GOT3 (cell line): ENCODE measurements around the gene CORO2A.
"Not testable (repeated sequence)": the region's sequence is repeated elsewhere in the genome, so short reads cannot be mapped to it uniquely, and the experiment has no call there.

Experiments used
- DNase-seq: peaks from one replicate; lab custom pipeline; 2025; ENCODE audit warnings: mixed read lengths; lab: John Stamatoyannopoulos, UW

The CORO2A gene

GRCh38 chr9:98190757-98191105 lies 1.7 kb downstream of the CORO2A start:
- no peak for DNase-seq

DNA sequence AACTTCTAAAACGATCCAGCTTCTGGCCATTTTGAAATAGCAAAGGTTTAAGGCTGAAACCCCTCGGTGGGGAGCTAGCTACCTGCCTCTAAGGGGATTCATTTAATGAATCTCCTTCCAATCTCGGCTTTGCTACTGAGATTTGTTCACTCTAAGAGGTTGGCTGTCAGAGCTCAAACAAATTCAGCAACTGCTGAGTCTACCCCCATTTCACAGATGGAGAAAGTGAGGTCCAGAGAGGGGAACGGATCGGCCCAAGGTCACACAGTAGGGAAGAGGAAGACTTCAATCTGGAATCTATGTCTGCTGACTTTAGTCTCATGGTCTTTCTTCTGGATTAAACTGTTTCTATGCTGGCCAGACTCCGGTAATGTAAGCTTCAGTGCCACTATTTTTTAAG lies 3.0 kb downstream of the CORO2A start:
- DNase-seq = no peak

DNA sequence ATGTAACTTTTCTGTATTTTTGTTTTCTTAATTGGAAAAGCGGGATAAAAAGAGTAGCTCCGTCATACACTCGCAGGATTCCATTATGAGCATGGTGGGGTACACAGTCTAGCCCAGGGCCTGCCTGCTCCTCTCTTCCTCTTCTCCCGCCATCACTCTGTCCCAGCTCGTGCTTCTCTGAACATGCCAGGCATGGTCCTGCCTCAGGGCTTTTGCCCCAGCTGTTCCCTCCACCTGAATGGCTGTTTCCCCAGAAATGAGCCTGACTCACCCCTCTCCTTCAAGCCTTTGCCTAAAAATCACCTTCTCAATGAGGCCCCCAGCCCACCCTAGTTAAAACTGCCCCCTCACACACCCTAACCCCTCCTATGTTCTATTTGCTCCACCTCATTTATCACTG lies 4.5 kb downstream of the CORO2A start:
- no peak for DNase-seq

DNA sequence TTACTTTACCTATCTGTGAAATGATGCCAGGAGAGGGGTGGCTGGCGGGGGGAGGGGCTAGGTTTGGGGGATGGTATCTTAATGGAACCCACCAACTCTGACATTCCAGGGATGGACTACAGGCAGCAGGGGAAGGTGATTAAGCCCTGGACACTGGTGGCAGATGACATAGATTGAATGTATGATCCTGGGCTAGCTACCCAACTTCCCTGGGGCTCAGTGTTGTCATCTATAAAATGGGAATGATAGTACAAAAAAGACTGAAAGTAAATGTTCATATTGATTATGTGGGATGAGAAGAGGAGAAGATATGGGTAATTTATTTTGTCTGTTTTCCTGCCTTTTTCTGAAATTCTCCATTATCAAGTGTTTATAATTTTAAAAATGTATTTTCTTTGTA lies 6.2 kb downstream of the CORO2A start:
- no peak for DNase-seq

GRCh38 chr9:98185611-98186171 lies 6.7 kb downstream of the CORO2A start:
- DNase-seq = no peak

- DNase-seq = no peak
Measured at GRCh38 chr9:98185021-98185567, 7.3 kb downstream of the CORO2A start.

DNA sequence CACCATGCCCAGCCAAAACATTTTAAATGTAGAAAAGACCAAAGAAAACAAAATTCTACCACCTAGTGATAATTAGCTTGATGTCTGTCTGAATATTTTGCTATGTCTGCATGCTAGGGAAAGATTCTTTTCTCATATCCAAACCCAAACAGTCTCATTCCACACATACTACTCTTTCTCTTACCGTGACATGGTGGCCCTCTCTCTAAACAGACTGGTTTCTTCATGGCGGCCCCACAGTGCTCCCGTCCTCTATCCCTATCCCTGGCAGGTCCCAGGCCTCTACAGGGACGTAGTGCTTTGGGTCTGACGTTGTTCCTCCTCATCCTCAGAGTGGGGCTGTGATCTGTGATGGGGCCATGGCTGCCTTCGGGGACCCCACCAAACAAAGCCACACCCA lies 8.1 kb downstream of the CORO2A start:
- no peak for DNase-seq

GRCh38 chr9:98182889-98183599 lies 9.4 kb downstream of the CORO2A start:
- DNase-seq = no peak

DNA sequence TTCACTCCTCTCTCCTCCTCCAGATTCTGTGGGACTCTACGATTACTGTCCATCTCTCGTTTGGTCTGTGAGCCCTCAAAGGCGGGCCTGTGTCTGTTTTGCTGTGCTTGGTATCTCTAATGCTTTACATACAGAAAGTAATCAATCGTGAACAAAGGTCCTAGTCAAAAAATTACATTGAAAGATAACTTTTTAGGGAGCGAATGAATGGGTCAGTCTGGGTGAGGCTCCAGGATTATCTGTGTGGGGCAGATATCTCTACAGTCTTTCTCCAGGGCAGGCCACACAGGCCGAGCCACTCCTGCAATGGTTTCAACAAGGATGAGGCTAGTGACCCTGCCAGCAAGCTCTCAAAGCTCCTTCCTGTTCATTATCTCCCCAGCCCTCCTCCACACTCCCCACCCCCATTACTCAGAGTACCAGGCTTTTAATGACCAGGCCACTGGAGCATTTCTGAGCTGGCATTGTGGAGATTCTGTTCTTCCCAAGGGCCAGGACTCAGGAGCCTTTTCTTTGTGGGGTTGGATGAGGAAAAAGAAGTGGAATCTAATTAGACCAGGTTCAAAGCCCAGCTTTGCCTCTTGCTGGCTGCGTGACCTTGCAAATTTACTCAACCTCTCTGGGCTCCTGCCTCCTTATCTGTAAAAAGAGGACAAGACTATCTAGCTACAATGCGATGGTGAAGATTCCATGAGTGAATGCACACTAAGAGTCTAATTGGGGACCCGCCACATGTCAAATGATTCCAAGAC lies 10.2 kb downstream of the CORO2A start:
- DNase-seq = no peak

GRCh38 chr9:98181746-98182068 lies 10.7 kb downstream of the CORO2A start:
- no peak for DNase-seq

DNA sequence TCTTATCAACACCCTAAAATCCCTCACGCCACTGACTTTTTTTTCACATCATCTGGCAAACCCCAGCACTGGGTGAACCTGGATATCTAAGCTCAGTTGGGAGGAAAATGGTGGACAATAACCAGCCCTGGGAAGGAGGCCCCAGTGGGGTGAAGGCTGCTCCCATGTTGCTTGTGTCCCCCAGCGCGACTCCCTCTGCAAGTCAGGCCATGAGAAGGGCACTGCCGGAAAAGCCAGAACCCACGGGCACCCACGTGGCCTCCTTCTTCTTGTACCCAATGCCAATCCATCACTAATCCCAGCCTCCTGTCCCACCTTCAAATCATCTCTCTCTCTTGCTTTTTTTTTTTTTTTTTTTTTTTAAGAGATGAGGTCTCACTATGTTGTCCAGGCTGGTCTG lies 11.4 kb downstream of the CORO2A start:
- DNase-seq = no peak

- DNase-seq = no peak
Measured at GRCh38 chr9:98178874-98179850, 13.3 kb downstream of the CORO2A start.

DNA sequence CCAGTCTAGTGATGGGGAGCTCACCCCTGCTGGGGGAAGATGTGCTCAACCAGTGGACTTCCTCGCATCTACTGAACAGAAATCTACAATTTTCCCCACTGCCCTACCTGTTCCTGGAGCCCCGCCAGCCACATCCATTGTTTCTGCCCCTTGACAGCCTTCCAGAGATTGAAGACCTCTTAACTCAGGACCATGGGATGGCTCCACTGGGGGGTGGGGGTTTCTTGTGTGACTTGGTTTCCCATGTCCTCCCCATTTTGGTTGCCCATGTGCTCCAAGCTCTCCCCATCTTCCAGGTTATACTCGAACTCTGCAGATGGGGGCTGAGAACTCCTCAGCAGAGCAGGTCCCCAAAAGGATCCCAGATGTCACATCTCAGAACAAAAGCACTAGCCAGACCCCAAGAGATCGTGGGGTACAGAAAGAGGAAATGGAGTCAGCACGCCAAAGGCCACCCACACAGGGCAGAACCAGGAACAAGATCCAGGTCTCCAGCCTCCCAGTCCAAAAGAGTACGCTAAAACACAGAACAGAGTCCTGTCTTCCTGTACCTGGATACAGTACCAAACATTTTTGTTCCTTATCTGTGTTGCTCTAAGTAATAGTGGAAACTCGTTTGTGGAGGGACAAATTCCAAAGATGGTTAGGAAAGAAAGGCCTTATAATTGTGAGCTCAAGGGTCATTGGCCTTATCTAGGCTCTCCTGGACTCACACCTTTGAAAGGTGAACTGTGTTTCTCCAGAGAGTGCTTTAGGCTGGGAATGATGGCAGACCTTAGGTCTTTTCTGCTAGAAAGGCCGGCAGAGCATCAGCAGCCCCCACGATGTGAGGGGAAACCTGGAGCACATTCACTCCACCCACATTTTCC lies 15.8 kb downstream of the CORO2A start:
- DNase-seq = no peak

GRCh38 chr9:98175762-98176161 lies 16.7 kb downstream of the CORO2A start:
- DNase-seq = no peak

DNA sequence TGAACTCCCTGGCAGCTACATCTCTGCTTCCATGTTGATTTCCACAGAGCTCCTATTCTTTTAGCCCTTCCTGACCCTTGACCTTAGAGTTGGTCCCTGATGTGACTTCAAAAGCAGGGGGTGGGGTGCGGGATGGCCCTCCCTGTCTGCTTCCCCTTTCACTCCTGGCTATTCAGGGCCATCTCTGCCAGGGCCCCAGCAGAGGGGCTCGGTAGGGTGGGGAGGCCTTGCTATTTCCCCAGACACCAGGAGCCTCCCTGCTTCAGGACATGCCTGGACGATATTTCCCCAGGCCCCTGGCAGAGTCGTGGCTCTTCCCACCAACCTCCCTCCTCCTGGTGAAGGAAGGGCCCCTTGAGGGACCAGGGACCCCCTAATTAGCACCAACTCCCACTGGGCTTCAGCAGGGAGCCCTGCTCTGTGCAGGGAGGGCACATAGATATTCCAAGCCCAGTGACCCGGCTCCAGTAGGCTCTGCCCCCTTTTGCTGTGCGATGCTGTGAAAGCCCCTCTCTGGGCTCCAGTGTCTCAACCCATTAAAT lies 17.3 kb downstream of the CORO2A start:
- no peak for DNase-seq

DNA sequence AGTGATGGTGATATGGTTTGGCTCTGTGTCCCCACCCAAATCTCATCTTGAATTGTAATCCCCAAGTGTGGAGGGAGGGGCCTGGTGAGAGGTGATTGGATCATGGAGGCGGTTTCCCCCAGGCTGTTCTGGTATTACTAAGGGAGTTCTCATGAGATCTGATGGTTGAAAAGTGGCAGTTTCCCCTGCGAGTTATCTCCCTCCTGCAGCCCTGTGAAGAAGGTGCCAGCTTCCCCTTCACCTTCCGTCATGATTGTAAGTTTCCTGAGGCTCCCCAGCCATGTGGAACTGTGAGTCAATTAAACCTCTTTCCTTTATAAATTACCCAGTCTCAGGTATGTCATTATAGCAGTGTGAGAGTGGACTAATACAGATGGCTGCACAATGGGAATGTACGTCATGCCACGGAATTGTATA lies 17.9 kb downstream of the CORO2A start:
- not testable (repeated sequence) for DNase-seq

GRCh38 chr9:98173181-98173580 lies 19.3 kb downstream of the CORO2A start:
- DNase-seq = no peak

GRCh38 chr9:98172604-98173003 lies 19.8 kb downstream of the CORO2A start:
- no peak for DNase-seq

DNA sequence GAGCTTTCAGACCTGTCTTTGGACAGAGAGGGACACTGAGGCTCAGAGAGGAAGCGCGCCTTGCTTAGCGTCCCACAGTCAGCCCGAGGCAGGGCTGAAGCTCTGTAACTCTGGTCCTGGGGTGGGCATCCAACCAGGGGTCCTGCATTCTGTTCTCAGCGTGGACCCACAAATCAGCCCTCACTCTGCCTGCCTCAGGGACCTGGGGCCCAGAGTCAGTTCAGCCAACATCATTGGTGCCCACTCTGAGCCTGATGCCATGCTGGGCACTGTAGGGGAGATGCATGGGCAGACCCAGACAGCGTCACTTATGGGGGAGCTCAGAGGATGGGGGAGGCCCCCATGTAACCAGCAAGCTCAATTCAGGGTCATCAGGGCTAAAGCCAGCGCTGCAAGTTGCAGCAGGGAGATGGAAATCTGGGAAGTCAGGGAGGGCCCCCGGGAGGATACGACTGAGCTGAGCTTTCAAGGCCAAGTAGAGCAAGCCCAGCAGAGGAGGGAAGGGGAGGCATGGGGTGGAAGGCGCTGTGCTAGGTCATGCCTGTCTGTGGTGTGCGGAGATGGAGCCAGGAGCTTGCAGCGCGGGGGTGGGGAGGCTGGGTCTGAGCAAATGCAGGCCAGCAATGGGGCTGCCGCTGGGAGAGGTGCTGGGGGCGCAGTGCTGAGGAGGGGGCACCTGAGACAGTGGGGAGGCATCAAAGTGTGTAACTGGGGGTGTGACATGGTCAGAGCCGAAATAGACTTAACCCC lies 21.1 kb downstream of the CORO2A start:
- DNase-seq = no peak

DNA sequence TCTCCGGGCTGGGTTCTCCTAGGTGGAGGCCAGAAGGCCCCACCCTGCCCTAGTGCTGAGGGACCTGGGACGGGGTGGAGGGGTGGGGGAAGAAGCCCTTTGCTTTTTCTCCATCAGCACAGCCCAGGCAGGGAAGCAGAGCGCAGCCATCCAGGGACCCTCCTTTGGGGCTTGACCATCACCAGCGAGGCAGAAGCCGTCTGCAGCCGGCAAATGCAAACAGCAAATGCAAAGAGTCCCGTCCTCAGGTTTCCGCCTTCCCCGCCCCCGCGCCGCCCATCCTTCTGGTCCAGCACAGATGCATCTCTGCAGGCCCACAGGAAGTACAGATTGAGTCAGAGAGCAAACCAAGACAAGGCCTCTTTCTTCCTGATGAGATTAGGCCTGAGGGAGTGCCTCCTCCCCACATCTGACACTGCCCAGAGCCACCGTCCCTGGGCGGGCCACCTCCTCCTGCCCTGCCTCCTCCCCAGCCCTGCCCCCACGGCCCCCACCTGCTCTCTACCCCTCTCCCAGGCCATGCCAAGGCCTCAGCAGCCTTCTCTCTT lies 23.4 kb downstream of the CORO2A start:
- no peak for DNase-seq
